ENCODE results near the gene RIPOR3. TPM values are rescaled to one million over a fixed set of nuclear protein-coding genes. Genes with fewer than 3 reads are reported as not detected.

Gene RIPOR3
- total and polyA plus RNA-seq, 9 of the 15 experiments (the other 6 are each of a cell fraction or from before 2014, with no cell fraction given): 3.3 to 62.7 (median 21.4) TPM

DNA sequence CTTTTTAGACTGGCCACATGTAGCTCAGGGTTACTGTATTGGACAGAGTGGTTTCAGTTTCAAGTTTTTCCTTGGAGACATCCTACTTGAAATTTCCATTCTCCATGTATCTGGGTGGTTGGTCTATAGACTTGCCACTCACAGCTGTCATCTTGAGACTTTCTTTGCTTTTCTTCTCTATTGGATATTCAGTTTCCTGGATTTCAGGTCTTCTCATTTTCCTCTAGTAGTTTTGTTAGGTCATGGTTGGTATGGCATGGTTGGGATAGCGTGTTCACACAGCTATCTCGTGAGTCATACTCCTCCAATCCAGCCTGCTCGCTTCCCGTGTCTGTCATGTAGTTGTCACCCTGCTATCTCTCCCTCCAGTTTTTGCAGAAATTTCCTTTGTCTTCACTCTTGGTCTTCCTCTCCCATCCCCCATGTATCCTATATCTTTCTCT, 132.8 kb downstream of the RIPOR3 start (continued):
- peak; percentile 40 for TF ChIP-seq MAFG (tag; conservative IDR thresholded peaks at IDR 0.05)
- no peak for TF ChIP-seq ZFPM2 (CRISPR knock-in tag; IDR thresholded peaks at IDR 0.05)
- TF ChIP-seq, protein P1, sequence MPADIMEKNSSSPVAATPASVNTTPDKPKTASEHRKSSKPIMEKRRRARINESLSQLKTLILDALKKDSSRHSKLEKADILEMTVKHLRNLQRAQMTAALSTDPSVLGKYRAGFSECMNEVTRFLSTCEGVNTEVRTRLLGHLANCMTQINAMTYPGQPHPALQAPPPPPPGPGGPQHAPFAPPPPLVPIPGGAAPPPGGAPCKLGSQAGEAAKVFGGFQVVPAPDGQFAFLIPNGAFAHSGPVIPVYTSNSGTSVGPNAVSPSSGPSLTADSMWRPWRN (IDR thresholded peaks at IDR 0.05; ENCODE audit: low read depth): no peak
- no peak for TF ChIP-seq SMAD4 (CRISPR knock-in tag; conservative IDR thresholded peaks at IDR 0.05)
- peak; percentile 59; the same call in 1 of the 2 replicates for TF ChIP-seq NBN (IDR thresholded peaks at IDR 0.05; ENCODE audit: low read depth)
- TF ChIP-seq ETV1 (tag; conservative IDR thresholded peaks at IDR 0.05; ENCODE audit: low read depth): peak; percentile 13; the same call in 1 of the 2 replicates
- TF ChIP-seq, protein P2, sequence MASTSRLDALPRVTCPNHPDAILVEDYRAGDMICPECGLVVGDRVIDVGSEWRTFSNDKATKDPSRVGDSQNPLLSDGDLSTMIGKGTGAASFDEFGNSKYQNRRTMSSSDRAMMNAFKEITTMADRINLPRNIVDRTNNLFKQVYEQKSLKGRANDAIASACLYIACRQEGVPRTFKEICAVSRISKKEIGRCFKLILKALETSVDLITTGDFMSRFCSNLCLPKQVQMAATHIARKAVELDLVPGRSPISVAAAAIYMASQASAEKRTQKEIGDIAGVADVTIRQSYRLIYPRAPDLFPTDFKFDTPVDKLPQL (IDR thresholded peaks at IDR 0.05; ENCODE audit: extremely low read depth, insufficient read length): no peak
- TF ChIP-seq NFATC3 (IDR thresholded peaks at IDR 0.05): peak; percentile 34; the same call in 1 of the 2 replicates
- no peak for TF ChIP-seq ZNF12 (CRISPR knock-in tag; IDR thresholded peaks at IDR 0.05)
- no peak for TF ChIP-seq SPI1 (IDR thresholded peaks at IDR 0.05; ENCODE audit: borderline replicate concordance, low read depth, low read length)
- no peak for TF ChIP-seq SIX5 (IDR thresholded peaks at IDR 0.05; ENCODE audit: borderline replicate concordance in 1 of 2, insufficient read depth in 1 of 2, low read depth in 1 of 2, low read length in 2 of 2)
- TF ChIP-seq, protein P3, sequence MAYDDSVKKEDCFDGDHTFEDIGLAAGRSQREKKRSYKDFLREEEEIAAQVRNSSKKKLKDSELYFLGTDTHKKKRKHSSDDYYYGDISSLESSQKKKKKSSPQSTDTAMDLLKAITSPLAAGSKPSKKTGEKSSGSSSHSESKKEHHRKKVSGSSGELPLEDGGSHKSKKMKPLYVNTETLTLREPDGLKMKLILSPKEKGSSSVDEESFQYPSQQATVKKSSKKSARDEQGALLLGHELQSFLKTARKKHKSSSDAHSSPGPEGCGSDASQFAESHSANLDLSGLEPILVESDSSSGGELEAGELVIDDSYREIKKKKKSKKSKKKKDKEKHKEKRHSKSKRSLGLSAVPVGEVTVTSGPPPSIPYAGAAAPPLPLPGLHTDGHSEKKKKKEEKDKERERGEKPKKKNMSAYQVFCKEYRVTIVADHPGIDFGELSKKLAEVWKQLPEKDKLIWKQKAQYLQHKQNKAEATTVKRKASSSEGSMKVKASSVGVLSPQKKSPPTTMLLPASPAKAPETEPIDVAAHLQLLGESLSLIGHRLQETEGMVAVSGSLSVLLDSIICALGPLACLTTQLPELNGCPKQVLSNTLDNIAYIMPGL (CRISPR knock-in tag; IDR thresholded peaks at IDR 0.05): no peak
- TF ChIP-seq FOXK1 (CRISPR knock-in tag; IDR thresholded peaks at IDR 0.05; ENCODE audit: borderline replicate concordance): no peak
- no peak for TF ChIP-seq TAF15 (IDR thresholded peaks at IDR 0.05; ENCODE audit: low read depth, low read length)
- TF ChIP-seq, protein P4, sequence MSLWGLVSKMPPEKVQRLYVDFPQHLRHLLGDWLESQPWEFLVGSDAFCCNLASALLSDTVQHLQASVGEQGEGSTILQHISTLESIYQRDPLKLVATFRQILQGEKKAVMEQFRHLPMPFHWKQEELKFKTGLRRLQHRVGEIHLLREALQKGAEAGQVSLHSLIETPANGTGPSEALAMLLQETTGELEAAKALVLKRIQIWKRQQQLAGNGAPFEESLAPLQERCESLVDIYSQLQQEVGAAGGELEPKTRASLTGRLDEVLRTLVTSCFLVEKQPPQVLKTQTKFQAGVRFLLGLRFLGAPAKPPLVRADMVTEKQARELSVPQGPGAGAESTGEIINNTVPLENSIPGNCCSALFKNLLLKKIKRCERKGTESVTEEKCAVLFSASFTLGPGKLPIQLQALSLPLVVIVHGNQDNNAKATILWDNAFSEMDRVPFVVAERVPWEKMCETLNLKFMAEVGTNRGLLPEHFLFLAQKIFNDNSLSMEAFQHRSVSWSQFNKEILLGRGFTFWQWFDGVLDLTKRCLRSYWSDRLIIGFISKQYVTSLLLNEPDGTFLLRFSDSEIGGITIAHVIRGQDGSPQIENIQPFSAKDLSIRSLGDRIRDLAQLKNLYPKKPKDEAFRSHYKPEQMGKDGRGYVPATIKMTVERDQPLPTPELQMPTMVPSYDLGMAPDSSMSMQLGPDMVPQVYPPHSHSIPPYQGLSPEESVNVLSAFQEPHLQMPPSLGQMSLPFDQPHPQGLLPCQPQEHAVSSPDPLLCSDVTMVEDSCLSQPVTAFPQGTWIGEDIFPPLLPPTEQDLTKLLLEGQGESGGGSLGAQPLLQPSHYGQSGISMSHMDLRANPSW (CRISPR knock-in tag; IDR thresholded peaks at IDR 0.05): no peak
- TF ChIP-seq POLR3A (IDR thresholded peaks at IDR 0.05; ENCODE audit: borderline replicate concordance, extremely low read depth, insufficient read depth, insufficient read length): no peak
- no peak for TF ChIP-seq RBM17 (IDR thresholded peaks at IDR 0.05; ENCODE audit: borderline replicate concordance, low read depth, low read length)
- TF ChIP-seq HNRNPK (IDR thresholded peaks at IDR 0.05; ENCODE audit: low read depth, low read length, poor library complexity, severe bottlenecking): no peak
- TF ChIP-seq ZBTB7A (IDR thresholded peaks at IDR 0.05; ENCODE audit: borderline replicate concordance, control insufficient read depth, low read depth, low read length): no peak
- TF ChIP-seq OTX1 (CRISPR knock-in tag; IDR thresholded peaks at IDR 0.05): no peak
- TF ChIP-seq ZKSCAN3 (CRISPR knock-in tag; IDR thresholded peaks at IDR 0.05): no peak
- no peak for TF ChIP-seq KAT2B (IDR thresholded peaks at IDR 0.05; ENCODE audit: low read depth, low read length)
- TF ChIP-seq ELF1 (tag; IDR thresholded peaks at IDR 0.05): no peak
- peak; percentile 65 for TF ChIP-seq TCF3 (CRISPR knock-in tag; IDR thresholded peaks at IDR 0.05)
- TF ChIP-seq DACH1 (IDR thresholded peaks at IDR 0.05; ENCODE audit: partially characterized antibody): no peak

Measured in K562 (cell line).